ENCODE data around the gene PKHD1.

PKHD1 gene

GRCh38 chr6:51711876-51712275 lies 375.5 kb downstream of the PKHD1 start:
- no peak for ATAC-seq
- no peak for TF ChIP-seq SNAI2 (CRISPR knock-in tag; IDR thresholded peaks at IDR 0.05)
- TF ChIP-seq GLIS3 (CRISPR knock-in tag; IDR thresholded peaks at IDR 0.05) = no peak
- no peak for TF ChIP-seq ZC3H10 (CRISPR knock-in tag; IDR thresholded peaks at IDR 0.05)
- TF ChIP-seq ZFP30 (CRISPR knock-in tag; IDR thresholded peaks at IDR 0.05) = no peak
- no peak for TF ChIP-seq TSHZ2 (CRISPR knock-in tag; IDR thresholded peaks at IDR 0.05)
- TF ChIP-seq ESRRG (CRISPR knock-in tag; IDR thresholded peaks at IDR 0.05) = no peak
- no peak for TF ChIP-seq ISL1 (CRISPR knock-in tag; IDR thresholded peaks at IDR 0.05)
- no peak for TF ChIP-seq ZFP3 (CRISPR knock-in tag; IDR thresholded peaks at IDR 0.05)
- TF ChIP-seq CSRNP3 (CRISPR knock-in tag; IDR thresholded peaks at IDR 0.05) = no peak
- no peak for TF ChIP-seq PPARA (CRISPR knock-in tag; IDR thresholded peaks at IDR 0.05; ENCODE audit: borderline replicate concordance)

GRCh38 chr6:51706086-51706485 lies 381.3 kb downstream of the PKHD1 start:
- ATAC-seq = no peak
- TF ChIP-seq TSHZ2 (CRISPR knock-in tag; IDR thresholded peaks at IDR 0.05) (no peak), POU6F1 (CRISPR knock-in tag; IDR thresholded peaks at IDR 0.05; ENCODE audit: borderline replicate concordance, low read depth) (no peak), ISL1 (CRISPR knock-in tag; IDR thresholded peaks at IDR 0.05) (no peak), RARB (CRISPR knock-in tag; IDR thresholded peaks at IDR 0.05) (no peak), OSR1 (CRISPR knock-in tag; IDR thresholded peaks at IDR 0.05) (no peak), ESRRG (CRISPR knock-in tag; IDR thresholded peaks at IDR 0.05) (no peak), ZFP3 (CRISPR knock-in tag; IDR thresholded peaks at IDR 0.05) (no peak), ZNF8 (CRISPR knock-in tag; IDR thresholded peaks at IDR 0.05) (no peak), TCF4 (CRISPR knock-in tag; IDR thresholded peaks at IDR 0.05; ENCODE audit: borderline replicate concordance) (no peak), SNAI2 (CRISPR knock-in tag; IDR thresholded peaks at IDR 0.05) (no peak), PATZ1 (CRISPR knock-in tag; IDR thresholded peaks at IDR 0.05; ENCODE audit: borderline replicate concordance) (no peak)

GRCh38 chr6:51704932-51705540 lies 382.4 kb downstream of the PKHD1 start:
- no peak for TF ChIP-seq POU6F1 (CRISPR knock-in tag; IDR thresholded peaks at IDR 0.05; ENCODE audit: borderline replicate concordance, low read depth)
- no peak for TF ChIP-seq CREB5 (CRISPR knock-in tag; IDR thresholded peaks at IDR 0.05; ENCODE audit: low read depth)
- TF ChIP-seq ZC3H10 (CRISPR knock-in tag; IDR thresholded peaks at IDR 0.05) = no peak
- no peak for TF ChIP-seq ZFP3 (CRISPR knock-in tag; IDR thresholded peaks at IDR 0.05)
- no peak for TF ChIP-seq PATZ1 (CRISPR knock-in tag; IDR thresholded peaks at IDR 0.05; ENCODE audit: borderline replicate concordance)
- ATAC-seq = no peak
